GM12801 (cell line): Measurements from ENCODE around the gene EIF5.

Experiments used
- CTCF ChIP-seq: IDR thresholded peaks from one replicate; pipeline ENCODE4 v1.5.1; 2011; ENCODE audit warnings: control low read depth; ENCODE audit not compliant: insufficient read length; ENCODE audit errors: extremely low read depth

Gene EIF5

GRCh38 chr14:103333754-103334643 lies at the start of gene EIF5:
Gene EIF5 (plus strand): TSS chr14:103334237. CDS start chr14:103335861, 1,624 bp downstream.
- TF ChIP-seq CTCF = no peak

GRCh38 chr14:103284574-103285467 lies 49.2 kb upstream of the EIF5 start:
- no peak for TF ChIP-seq CTCF

GRCh38 chr14:103286460-103286859 lies 47.6 kb upstream of the EIF5 start:
- no peak for TF ChIP-seq CTCF

- no peak for TF ChIP-seq CTCF
Observed at GRCh38 chr14:103286968-103287850, 46.8 kb upstream of the EIF5 start.

- TF ChIP-seq CTCF = no peak
Observed at GRCh38 chr14:103288076-103288766, 45.8 kb upstream of the EIF5 start.

GRCh38 chr14:103290056-103290455 lies 44.0 kb upstream of the EIF5 start:
- no peak for TF ChIP-seq CTCF
